ENCODE measurements around the gene CCDC188. TPM values are rescaled to one million over a fixed set of nuclear protein-coding genes. Genes with fewer than 3 reads are reported as not detected.

Gene CCDC188
- total RNA-seq, 1 experiment from 2014 or later = not detected

- ChIA-PET CTCF (no interaction called here), POLR2A (no interaction called here)
- TF ChIP-seq TCF7L2 (IDR thresholded peaks at IDR 0.05; ENCODE audit: low read depth, low read length) (no peak), POLR2AphosphoS5 (IDR thresholded peaks at IDR 0.05; ENCODE audit: low read depth, low read length) (no peak), SIN3A (IDR thresholded peaks at IDR 0.05; ENCODE audit: borderline replicate concordance, insufficient read depth, low read depth, low read length) (no peak), REST (IDR thresholded peaks at IDR 0.05; ENCODE audit: insufficient read depth in 1 of 2, low read depth in 2 of 2, low read length in 1 of 2) (no peak)
- TF ChIP-seq, protein P1, sequence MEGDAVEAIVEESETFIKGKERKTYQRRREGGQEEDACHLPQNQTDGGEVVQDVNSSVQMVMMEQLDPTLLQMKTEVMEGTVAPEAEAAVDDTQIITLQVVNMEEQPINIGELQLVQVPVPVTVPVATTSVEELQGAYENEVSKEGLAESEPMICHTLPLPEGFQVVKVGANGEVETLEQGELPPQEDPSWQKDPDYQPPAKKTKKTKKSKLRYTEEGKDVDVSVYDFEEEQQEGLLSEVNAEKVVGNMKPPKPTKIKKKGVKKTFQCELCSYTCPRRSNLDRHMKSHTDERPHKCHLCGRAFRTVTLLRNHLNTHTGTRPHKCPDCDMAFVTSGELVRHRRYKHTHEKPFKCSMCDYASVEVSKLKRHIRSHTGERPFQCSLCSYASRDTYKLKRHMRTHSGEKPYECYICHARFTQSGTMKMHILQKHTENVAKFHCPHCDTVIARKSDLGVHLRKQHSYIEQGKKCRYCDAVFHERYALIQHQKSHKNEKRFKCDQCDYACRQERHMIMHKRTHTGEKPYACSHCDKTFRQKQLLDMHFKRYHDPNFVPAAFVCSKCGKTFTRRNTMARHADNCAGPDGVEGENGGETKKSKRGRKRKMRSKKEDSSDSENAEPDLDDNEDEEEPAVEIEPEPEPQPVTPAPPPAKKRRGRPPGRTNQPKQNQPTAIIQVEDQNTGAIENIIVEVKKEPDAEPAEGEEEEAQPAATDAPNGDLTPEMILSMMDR (IDR thresholded peaks at IDR 0.05) = no peak
- no peak overlapping the region for H3K27ac ChIP-seq (ENCODE audit: low read length)
- no TSS peak for BruUV-seq (replicated peaks)
- ATAC-seq (no peak), DNase-seq (ENCODE audit: low read depth, low spot score) (no peak)
- no peaks in the 10 kb centered on the region for H3K27me3 ChIP-seq (ENCODE audit: control insufficient read depth, insufficient read depth, low read length)
- no peak overlapping the region for H3K4me3 ChIP-seq (ENCODE audit: low read depth in 2 of 2, low read length in 2 of 2)
- in situ Hi-C loops (cut with HindIII; ENCODE audit: low pct_unique_long_range_greater_than_20kb, low sequenced_read_pairs) (no loop called here), intact Hi-C loops (cut with micrococcal nuclease; ENCODE audit: unreplicated experiment) (no loop called here)
- H3K36me3 ChIP-seq (ENCODE audit: control insufficient read depth, insufficient read depth, low read length) = no peaks in the 10 kb centered on the region
- H3K4me1 ChIP-seq (ENCODE audit: control insufficient read depth, insufficient read depth, low read length) = no peaks in the 10 kb centered on the region
- no peaks in the 10 kb centered on the region for H3K9me3 ChIP-seq (ENCODE audit: control insufficient read depth, insufficient read depth, low read depth, low read length)
Measured at GRCh38 chr22:20194681-20195593, 44.1 kb upstream of the CCDC188 start.

DNA sequence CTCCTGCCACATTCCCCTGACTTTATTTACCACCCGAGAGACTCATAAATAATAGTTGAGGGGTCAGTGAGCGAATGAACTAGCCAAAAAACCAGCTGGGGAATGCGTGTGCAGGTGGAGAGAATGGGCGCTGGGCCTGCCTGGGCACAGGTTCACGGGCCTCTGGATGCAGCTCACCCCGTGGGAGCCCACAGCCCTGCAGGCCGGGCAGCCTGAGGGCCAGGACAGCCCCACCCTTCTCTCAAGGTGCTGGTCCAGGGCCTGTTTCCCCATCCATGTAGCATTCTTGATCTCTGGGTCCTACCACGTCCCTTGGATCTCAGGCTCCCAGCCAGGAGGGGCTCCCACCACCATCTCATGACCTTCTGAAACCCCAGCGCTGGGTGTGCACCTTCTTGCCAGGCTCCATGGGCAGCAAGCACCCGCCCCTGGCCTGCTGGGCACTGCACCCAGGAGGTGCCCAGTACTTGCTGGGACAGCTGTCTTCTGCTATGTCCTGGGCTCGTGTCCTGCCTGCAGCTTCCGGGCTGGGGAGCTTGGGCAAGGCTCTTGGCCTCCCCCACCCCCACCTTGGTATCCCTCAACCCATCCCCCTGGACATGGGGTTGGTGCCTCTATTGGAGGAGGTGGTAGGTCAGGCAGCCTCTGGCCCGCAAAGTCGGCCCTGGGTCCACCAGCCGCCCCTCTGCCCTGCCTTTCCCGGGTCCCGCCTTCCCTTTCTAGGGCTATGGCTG lies 43.1 kb upstream of the CCDC188 start:
- ChIA-PET CTCF (interaction anchor here (1.3 kb wide), 1 partner anchor 45 kb away, joined by 4 read pairs; no protein-coding TSS in a partner anchor), POLR2A (no interaction called here)
- in situ Hi-C loops (cut with HindIII; ENCODE audit: low pct_unique_long_range_greater_than_20kb, low sequenced_read_pairs) = no loop called here
- Histone ChIP-seq H3K36me3 (ENCODE audit: control insufficient read depth, insufficient read depth, low read length) (no peaks in the 10 kb centered on the region), H3K27me3 (ENCODE audit: control insufficient read depth, insufficient read depth, low read length) (no peaks in the 10 kb centered on the region), H3K4me3 (ENCODE audit: low read depth in 2 of 2, low read length in 2 of 2) (no peak overlapping the region), H3K9me3 (ENCODE audit: control insufficient read depth, insufficient read depth, low read depth, low read length) (no peaks in the 10 kb centered on the region), H3K4me1 (ENCODE audit: control insufficient read depth, insufficient read depth, low read length) (no peaks in the 10 kb centered on the region), H3K27ac (ENCODE audit: low read length) (no peak overlapping the region)
- no peak for ATAC-seq
- no TSS peak for BruUV-seq (replicated peaks)
- intact Hi-C loops (cut with micrococcal nuclease; ENCODE audit: unreplicated experiment) = no loop called here
- TF ChIP-seq POLR2AphosphoS5 (IDR thresholded peaks at IDR 0.05; ENCODE audit: low read depth, low read length) = no peak
- TF ChIP-seq TCF7L2 (IDR thresholded peaks at IDR 0.05; ENCODE audit: low read depth, low read length) = no peak
- no peak for TF ChIP-seq REST (IDR thresholded peaks at IDR 0.05; ENCODE audit: insufficient read depth in 1 of 2, low read depth in 2 of 2, low read length in 1 of 2)
- TF ChIP-seq, protein P1 (IDR thresholded peaks at IDR 0.05) = no peak
- no peak for TF ChIP-seq SIN3A (IDR thresholded peaks at IDR 0.05; ENCODE audit: borderline replicate concordance, insufficient read depth, low read depth, low read length)
- no peak for DNase-seq (ENCODE audit: low read depth, low spot score)
